SKM-1 (cell line): Measurements from ENCODE around the gene CGB8.
"Not testable (repeated sequence)": the region's sequence is repeated elsewhere in the genome, so short reads cannot be mapped to it uniquely, and the experiment has no call there.

Experiments used
- DNase-seq: peaks from one replicate; lab custom pipeline; 2025; ENCODE audit not compliant: unreplicated experiment; lab: John Stamatoyannopoulos, UW

The CGB8 gene

DNA sequence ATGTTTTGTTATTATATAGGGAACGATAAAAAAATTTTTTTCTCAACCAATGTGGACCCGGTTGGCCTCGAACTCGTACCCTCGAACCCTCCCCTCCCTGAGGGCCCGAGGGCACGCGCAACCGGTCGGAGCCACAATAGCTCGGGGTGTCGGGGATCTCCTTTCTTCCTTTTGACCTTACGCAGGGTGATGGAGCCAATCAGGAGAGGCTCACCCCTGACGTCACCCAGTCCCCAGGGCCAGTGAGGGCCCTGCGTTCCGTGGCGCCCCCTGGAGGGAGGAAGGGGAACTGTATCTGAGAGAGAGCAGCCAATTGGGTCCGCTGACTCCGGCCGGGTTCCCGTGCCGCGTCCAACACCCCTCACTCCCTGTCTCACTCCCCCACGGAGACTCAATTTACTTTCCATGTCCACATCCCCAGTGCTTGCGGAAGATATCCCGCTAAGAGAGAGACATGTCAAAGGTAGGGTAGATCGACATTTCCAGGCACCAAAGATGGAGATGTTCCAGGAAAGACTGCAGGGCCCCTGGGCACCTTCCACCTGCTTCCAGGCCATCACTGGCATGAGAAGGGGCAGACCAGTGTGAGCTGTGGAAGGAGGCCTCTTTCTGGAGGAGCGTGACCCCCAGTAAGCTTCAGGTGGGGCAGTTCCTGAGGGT, 17.1 kb downstream of the CGB8 start, which contains the start of gene CGB2:
Gene CGB2 (plus strand): TSS at position 249 of the 660 bp plus-strand sequence. CDS start 206 bp downstream, at position 455.
- DNase-seq = not testable (repeated sequence)

DNA sequence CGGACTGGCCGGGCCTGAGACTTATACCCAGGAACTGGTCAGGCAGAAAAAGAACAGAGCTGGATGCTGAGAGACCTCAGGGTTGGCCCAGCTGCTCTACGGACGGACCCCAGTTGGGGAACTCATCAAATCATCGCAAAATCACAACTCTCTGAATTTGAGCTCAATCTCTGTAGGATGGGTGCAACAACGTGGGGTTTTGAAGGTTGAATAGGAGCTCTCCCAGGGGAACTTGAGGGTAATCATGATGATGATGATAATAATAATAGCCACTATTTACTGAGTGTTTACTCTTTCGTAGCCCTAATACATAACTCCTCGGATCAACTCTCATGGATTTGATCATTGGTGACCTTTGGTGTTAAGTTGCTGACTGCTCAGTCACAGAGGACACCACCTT, 18.6 kb downstream of the CGB8 start:
- DNase-seq = not testable (repeated sequence)

DNA sequence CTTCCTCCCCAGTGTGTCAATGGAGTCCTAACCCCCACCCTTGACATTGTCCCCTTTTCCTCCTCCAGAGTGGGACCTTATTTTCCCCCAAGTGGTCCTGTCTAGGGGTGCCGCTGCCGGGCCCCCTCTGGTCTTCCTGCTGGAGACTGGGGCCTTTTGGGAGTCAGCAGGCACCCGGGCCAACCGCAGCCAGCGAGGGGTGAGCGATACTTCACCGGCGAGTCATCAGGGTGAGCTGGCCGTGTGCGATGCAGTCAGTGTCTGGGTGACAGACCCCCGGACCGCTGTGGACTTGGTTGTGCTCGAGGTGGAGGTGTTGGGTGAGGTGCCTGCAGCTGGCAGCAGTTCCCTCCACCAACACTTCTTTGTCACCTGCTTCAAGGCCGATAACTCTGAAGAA, 19.2 kb downstream of the CGB8 start:
- DNase-seq = not testable (repeated sequence)

DNA sequence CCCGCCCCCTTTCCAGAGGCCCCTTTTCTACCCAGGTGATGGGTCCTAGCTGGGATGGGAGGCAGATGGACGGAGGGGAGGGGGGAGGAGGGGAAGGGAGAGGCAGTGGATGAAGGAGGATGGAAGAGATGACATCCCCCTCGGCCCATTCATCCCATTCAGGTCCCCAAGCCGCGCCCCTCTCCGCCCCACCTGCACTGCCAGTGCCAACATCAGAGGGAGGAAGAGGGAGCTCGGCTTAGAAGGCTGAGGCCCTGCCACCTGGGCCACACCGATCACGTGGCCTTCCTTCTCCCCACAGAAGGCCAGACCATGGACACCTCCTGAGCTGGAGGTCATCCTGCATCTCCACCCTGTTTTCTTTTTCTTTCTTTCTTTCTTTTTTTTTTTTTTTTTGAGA, 20.2 kb downstream of the CGB8 start:
- DNase-seq = not testable (repeated sequence)

DNA sequence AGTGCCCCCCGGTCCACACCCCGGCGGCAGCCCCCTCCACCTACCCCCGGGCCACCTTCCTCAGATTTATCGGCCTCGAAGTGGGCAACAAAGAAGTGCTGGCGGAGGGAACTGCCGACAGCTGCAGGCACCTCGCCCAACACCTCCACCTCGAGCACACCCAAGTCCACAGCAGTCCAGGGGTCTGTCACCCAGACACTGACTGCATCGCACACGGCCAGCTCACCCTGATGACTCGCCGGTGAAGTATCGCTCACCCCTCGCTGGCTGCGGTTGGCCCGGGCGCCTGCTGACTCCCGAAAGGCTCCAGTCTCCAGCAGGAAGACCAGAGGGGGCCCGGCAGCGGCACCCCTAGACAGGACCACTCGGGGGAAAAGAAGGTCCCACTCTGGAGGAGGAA, 23.3 kb downstream of the CGB8 start:
- not testable (repeated sequence) for DNase-seq

DNA sequence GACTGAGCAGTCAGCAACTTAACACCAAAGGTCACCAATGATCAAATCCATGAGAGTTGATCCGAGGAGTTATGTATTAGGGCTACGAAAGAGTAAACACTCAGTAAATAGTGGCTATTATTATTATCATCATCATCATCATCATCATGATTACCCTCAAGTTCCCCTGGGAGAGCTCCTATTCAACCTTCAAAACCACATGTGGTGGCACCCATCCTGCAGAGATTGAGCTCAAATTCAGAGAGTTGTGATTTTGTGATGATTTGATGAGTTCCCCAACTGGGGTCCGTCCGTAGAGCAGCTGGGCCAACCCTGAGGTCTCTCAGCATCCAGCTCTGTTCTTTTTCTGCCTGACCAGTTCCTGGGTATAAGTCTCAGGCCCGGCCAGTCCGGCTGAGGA, 23.8 kb downstream of the CGB8 start:
- DNase-seq = not testable (repeated sequence)

DNA sequence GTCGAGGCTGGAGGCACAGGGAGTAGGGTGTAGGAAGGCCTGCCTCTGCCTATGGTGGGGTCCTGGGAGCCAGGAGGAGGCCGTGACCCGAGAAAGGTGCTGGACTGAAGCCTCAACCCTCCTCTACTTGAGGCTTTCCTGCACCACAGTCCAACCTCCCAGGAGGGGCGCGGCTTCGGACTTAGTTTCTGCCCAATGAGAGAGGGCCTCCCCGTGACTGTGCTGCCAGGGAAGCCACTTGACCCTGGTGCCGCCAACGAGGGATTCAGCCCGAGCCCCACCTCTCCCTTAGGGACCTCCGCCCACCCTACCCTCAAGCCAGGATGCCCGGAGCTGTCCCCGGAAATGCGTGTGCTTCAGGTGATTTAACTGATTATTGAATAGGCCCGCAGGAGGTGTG, 24.7 kb downstream of the CGB8 start, which contains the start of gene CGB3:
Gene CGB3 (minus strand): TSS at position 101 of the 400 bp plus-strand sequence. CDS start 362 bp downstream, outside the sequence.
- not testable (repeated sequence) for DNase-seq

DNA sequence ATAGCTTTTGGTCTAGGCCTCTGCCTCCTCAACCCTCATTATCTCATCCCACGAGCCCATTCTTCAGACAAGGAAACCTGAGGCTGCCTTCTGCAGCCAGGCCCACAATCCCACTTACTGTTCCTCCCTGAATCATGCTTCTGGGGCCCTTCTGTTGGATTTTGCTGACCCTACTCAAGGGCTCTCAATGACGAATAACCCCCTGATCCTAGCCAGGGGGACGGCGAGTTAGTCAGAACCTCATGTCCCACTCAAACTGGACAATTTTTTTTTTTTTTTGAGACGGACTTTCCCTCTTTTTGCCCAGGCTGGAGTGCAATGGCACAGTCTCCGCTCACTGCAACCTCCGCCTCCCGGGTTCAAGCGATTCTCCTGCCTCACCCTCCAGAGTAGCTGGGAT, 26.8 kb downstream of the CGB8 start:
- DNase-seq = no peak

DNA sequence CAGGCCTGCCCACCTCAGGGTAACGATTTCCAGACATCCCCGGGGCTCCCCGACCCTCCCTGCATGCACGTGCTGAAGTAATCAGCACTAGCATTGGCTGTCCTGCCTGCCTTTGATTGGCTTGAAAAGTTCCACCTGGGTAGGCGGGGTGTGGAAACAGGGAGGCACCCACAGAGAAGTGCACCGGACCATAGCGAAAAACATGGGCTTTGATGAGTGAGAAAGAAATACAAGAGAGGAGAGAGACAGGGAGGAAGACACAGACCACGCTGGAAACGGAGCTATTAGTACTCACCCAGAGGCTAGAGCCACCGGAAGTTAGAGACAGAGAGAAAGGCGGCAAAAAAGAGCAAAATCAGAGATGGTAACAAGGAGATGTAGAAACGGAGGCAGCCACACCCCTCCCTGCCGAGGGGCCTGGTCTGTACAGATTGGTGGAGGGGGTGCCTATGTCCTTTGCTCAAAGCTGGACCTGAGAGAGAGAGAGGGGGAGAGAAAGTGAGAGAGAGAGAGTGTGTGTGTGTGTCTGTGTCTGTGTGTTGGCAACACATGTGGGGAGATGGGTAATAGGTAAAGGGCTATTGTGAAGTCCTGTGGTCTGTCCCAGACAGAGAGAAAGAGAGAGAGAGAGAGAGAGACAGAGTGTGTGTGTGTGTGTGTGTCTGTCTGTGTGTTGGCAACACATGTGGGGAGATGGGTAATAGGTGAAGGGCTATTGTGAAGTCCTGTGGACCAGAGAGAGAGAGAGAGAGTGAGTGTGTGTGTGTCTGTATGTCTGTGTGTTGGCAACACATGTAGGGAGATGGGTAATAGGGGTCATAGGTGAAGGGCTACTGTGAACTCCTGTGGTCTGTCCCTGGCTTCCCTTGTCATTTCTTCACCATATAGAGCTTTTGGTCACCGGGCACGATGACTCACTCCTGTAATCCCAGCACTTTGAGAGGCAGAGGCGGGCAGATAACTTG, 27.7 kb downstream of the CGB8 start:
- no peak for DNase-seq

DNA sequence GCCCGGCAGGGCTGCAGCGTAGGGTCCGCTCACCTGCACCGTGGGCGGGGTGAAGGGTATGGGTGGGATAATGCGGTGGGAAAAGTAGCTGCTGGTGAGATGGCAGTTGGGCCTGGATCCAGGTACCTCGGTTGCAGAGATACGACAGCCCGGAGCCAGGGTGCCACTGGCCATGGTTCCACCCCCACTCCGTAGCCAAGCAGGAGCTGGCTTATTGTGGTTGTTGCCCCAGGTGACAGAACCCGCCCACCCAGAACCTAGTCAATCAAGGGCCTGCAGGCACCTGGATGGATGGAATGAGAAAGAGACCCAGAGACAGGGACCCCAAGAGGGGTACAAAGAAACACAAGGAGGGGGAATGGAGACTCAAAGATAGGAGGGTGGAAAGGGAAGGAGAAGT, 28.6 kb downstream of the CGB8 start:
- DNase-seq = no peak

DNA sequence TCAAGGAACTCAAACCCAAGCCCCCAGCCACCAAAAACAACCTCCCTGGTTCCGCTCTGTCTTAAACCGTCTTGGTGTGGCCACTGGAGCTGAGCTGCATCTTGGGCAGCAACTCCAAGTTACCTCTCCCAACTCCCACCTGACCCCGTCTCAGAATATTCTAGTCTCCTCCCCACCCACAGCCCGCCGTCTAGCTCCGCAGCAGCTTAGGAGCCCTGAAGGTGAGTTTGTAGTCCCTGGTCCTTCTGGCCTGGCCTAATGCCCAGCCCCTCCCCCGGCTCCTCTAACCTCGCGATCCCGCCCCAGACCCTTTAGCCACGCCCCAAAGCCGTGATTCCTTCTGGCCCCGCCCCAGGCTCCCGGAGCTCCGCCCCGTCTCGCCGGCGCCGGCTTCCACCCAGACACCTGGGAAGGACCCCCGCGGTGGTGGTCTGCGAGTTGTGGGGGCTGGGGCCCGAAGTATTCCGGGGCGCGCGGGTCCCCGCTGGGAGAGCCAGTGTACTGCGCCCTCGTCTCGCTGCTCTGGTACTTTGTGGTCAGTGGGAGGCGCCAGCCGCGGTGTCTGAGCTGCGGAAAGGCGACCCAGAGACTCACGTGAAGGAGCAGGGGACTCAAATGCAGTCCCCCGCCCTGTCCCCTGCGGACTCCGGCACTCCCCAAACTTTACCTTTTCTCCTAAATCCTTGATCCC, 29.5 kb downstream of the CGB8 start:
- no peak for DNase-seq

DNA sequence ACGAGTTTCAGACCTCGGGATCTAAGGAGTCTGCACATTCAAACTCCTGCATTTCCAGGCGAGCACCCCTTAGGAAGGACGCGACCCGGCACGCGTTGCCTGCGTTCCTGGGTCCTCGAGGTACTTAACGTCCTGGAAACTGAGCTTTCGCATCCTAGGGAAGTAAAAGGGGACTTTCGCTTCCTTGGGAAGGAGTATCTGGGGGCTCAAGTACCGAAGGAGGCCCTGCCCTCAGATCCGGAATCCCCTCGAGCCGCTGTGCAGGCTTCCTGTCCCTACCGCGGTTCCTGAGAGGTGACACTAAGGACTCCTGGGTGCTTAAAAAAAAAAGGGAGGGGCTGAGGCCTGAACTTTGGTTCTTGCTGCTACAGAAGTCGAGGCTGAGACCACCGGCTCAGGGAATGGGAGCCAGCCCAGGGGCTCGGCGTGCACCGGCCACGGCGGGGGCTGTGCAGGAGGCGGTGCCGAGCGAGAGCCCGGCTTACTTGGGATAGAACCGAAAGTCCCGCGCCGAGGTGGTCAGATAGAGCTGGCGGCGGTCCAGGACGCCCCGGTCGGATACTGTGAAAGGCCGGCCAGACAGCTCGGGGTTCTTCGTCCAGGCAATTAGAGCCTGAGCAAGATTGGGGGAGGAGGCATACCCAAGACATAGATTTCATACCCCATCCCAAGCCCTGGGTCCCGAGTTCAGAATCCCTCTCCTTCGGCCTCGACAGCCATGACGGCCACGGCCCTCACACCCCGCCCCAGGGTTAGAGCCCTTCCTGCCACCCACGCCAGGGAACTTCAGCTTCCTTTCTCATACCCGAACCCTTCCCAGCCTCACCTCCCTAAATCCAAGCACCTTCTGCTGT, 30.3 kb downstream of the CGB8 start:
- DNase-seq = not testable (repeated sequence)

DNA sequence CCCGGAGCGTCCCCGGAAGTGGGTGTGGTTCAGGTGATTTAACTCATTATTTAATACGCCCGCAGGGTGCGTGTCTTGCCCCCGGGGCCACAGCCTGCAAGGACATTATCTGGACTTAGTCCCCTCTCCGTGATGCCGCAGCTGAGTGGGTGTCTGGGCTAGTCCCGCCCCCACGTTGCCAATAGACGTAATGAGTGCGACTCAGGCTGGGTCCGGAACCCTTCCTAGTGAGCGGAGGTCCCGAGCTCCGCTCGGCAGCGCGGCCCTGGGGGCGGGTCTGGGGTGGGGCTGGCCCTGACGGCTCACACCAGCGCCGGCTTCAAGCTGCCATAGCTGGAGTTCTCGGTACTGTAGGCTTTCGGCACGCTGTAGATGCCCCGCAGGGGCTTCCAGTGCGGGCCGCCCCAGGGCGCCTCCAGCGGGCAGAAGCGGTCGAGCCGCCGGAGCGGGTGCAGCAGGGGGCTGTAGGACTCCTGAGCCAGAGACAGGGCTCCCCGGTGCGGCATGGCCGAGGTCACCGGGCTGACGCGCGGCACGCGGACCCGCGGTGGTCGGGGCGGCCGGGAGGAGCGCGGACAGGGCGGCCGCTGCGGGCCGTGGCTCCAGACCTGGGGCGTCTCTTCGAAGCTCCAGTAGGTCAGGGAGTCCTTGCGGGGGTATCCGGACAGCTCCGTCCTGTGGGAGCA, 31.1 kb downstream of the CGB8 start:
- DNase-seq = no peak

DNA sequence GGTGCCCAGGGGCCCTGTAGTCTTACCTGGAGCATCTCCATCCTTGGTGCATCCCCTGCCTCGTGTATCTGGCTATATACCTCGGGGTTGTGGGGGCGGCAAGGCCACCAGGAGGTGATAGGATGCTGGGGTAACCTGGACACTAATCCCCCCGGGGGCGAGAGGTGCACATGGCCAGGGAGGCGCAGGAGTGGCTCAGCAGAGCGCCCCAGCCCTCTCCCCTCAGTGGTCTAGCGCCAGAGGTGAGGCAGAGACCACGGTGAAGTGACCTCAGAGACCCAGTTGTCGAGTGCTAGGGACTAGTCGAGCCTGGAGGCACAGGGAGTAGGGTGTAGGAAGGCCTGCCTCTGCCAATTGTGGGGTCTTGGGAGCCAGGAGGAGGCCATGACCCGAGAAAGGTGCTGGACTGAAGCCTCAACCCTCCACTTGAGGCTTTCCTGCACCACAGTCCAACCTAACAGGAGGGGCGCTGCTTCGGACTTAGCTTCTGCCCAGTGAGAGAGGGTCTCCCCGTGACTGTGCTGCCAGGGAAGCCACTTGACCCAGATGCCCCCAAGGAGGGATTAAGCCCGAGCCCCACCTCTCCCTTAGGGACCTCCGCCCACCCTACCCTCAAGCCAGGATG, 31.8 kb downstream of the CGB8 start, which contains the start of gene LHB:
Gene LHB (minus strand): TSS at position 51 of the 625 bp plus-strand sequence. CDS start 10 bp downstream, at position 41.
- no peak for DNase-seq

DNA sequence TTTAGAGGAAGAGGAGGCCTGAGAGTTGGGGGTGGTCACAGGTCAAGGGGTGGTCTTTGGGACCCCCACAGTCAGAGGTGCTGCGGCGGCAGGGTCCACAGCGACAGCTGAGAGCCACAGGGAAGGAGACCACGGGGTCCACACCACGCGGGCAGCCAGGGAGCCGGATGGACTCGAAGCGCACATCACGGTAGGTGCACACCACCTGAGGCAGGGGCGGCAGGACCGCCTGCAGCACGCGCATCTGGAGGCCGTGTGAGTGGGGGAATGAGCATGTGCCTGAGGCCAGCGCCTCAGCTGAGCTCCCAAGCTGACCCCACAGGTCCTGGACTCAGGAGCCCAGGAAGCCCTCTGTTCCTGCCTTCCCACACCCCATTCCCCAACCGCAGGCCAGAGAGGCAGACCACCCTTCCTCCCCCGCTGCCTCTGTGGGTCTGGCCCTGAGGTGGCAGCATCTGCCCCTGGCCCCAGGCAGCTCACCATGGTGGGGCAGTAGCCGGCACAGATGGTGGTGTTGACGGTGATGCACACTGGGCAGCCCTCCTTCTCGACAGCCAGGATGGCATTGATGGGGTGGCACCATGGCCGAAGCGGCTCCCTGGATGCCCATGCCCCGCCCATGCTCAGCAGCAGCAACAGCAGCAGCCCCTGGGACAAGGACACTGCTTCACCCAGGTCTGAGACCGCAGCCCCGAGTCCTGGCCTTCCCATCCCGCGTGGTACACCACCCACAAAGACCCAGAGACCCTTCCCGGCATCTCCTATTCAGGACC, 32.7 kb downstream of the CGB8 start:
- no peak for DNase-seq

DNA sequence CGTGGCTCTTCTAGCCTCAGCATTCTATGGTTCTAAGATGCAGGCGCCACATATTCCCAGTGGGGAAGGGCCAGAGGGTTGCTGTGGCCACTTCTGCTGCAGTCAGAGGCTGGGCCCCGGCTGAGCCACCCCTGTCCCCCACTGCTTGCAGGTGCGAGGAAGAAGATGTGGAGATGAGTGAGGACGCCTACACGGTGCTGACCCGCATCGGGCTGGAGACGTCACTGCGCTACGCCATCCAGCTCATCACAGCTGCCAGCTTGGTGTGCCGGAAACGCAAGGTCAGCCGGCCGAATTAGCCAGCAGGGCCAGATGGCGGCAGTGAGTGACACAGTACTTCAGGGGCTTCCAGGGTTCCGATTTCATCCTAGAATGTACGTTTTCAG, 34.0 kb downstream of the CGB8 start:
- DNase-seq = no peak

DNA sequence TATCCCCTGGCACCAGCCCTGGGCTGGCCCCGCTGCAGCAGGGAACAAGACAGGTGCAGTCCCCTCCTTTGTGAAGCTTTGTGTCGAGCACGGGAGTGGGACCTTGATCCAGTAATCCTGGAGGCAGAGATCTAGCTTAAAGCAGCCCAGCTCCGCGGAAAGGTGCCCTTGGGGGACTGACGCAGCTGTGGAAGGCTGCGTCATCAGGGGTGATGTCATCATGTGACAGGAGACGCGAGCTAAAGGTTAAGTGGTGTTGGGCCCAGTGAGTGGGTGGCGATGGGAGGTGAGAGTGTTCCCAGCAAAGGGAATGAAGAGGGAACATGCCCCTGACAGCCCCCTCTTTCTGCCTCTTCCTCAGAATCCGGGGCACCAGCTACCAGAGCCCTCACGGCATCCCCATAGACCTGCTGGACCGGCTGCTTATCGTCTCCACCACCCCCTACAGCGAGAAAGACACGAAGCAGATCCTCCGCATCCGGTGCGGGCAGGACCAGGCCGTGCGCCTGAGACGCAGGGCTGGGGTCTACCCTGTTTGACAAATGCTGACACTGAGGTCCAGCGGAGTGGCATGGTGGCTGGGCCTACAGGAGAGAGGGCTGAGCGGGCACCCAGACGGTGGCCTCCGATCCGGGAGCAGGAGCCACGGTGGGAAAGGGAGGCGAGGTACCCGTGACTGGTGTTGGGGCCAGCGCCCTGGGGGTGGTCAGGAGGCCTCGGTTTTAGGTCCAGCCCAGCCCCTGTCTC, 34.6 kb downstream of the CGB8 start:
- no peak for DNase-seq

DNA sequence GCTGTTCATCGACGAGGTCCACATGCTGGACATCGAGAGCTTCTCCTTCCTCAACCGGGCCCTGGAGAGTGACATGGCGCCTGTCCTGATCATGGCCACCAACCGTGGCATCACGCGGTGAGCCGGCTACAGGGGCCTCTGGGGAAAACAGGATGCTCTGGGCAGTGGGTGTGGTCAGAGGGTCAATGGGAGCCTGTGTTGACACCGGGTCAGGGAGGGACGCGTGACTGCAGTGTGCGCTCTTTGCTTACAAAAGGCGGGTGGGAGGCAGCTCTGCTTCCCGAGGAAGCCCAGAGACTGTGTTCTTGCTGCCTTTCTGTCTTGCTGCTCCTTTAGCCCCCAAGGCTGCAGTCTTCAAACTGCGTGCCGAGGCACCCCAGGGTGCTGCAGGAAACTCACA, 37.7 kb downstream of the CGB8 start:
- no peak for DNase-seq
